K562 (cell line): ENCODE results near the gene RBSN. TPM values are rescaled to one million over a fixed set of nuclear protein-coding genes. Genes with fewer than 3 reads are reported as not detected.

Experiments
- CCAR2 ChIP-seq: fragments of 200-400 bp; formaldehyde crosslinking; IDR thresholded peaks from 2 replicates; pipeline ENCODE4 v1.6.1; 2017; ENCODE audit warnings: mild to moderate bottlenecking, low read depth, low read length
- CCNT2 ChIP-seq: IDR thresholded peaks from 2 replicates; pipeline ENCODE4 v1.6.1; 2011; ENCODE audit warnings: borderline replicate concordance, low read depth, mild to moderate bottlenecking, moderate library complexity, mixed read lengths, low read length; ENCODE audit not compliant: insufficient read length; ENCODE audit errors: extremely low read depth
- E2F3 ChIP-seq: fragments of 250-450 bp; sonication (Bioruptor Pico); IDR thresholded peaks from 2 replicates; pipeline ENCODE4 v1.4.0; 2020; ENCODE audit warnings: mild to moderate bottlenecking
- IRF2 ChIP-seq: sonication (generic); formaldehyde crosslinking; IDR thresholded peaks from 2 replicates; pipeline ENCODE4 v1.8.1; 2022; ENCODE audit warnings: mild to moderate bottlenecking, missing genetic modification reagents
- NFIC ChIP-seq: fragments of 450-650 bp; IDR thresholded peaks from 2 replicates; pipeline ENCODE4 v1.6.1; 2017; ENCODE audit warnings: mild to moderate bottlenecking, inconsistent platforms
- PTBP1 ChIP-seq: fragments of 200-400 bp; formaldehyde crosslinking; IDR thresholded peaks from 2 replicates; pipeline ENCODE4 v1.6.1; 2017; ENCODE audit warnings: low read depth, low read length
- ZFX ChIP-seq: sonication (generic); formaldehyde crosslinking; IDR thresholded peaks from 2 replicates; pipeline ENCODE4 v1.8.0; 2022; ENCODE audit warnings: mild to moderate bottlenecking, missing genetic modification reagents, moderate library complexity
- polyA plus RNA-seq, 8 experiments: library from polyadenylated mRNA; depleted of rRNA in 4 of 8; stranded (reverse) in 5 of 8; unstranded in 3 of 8; fragments of >200 nt; fragmentation: Nextera tagmentation in 2 of 8; fragmentation: Illumina TruSeq in 1 of 8; extraction: Ambion mirVana in 2 of 8; extraction: Trizol in 1 of 8; gene quantifications; 2 replicates each; pipeline versions ENCODE4 v1.2.1 to v1.2.3, GENCODE V29; 2011 to 2014; ENCODE audit warnings: inconsistent platforms in 1 of 8, missing spikeins in 1 of 8
- total RNA-seq, 7 experiments: library from RNA; depleted of rRNA in 6 of 7; stranded (reverse); fragments of >200 nt in 6 of 7; fragmentation: Illumina TruSeq in 2 of 7; extraction: Trizol in 2 of 7; gene quantifications; 2 replicates each; pipeline versions ENCODE4 v1.2.1 to v1.2.3, GENCODE V29; 2011 to 2021; ENCODE audit warnings: low replicate concordance in 1 of 7
- TF ChIP-seq, protein P1 (sequence below): sonication (generic); formaldehyde crosslinking; IDR thresholded peaks from 2 replicates; pipeline ENCODE4 v1.8.0; 2022; ENCODE audit warnings: mild to moderate bottlenecking, missing genetic modification reagents
- TF ChIP-seq, protein P2 (sequence below): fragments of 250-450 bp; sonication (Bioruptor Pico); IDR thresholded peaks from 2 replicates; pipeline ENCODE4 v1.5.0; 2021
- TF ChIP-seq, protein P3 (sequence below): fragments of 250-450 bp; sonication (Bioruptor Pico); IDR thresholded peaks from 2 replicates; pipeline ENCODE4 v1.5.0; 2021; ENCODE audit warnings: mild to moderate bottlenecking, borderline replicate concordance
- TF ChIP-seq, protein P4 (sequence below): fragments of 250-450 bp; sonication (Bioruptor Pico); IDR thresholded peaks from 2 replicates; pipeline ENCODE4 v1.4.0; 2020; ENCODE audit warnings: mild to moderate bottlenecking, moderate library complexity
- TF ChIP-seq, protein P5 (sequence below), 2 experiments: IDR thresholded peaks; 2 replicates each; pipeline ENCODE4 v1.6.1; 2011; ENCODE audit warnings: borderline replicate concordance in 1 of 2, control low read depth in 1 of 2, low read depth in 1 of 2, low read length in 1 of 2, mild to moderate bottlenecking in 1 of 2, mixed read lengths in 1 of 2, moderate library complexity in 1 of 2; ENCODE audit not compliant: insufficient read depth in 1 of 2, insufficient read length in 1 of 2, poor library complexity in 1 of 2, severe bottlenecking in 1 of 2; ENCODE audit errors: extremely low read depth in 1 of 2
- TF ChIP-seq, protein P6 (sequence below): sonication (generic); formaldehyde crosslinking; IDR thresholded peaks from 2 replicates; pipeline ENCODE4 v1.8.1; 2023; ENCODE audit warnings: mild to moderate bottlenecking, missing genetic modification reagents, moderate library complexity

RBSN gene
- total and polyA plus RNA-seq, 9 of the 15 experiments (the other 6 are each of a cell fraction or from before 2014, with no cell fraction given) = 2.9 to 19.6 (median 15.0) TPM

DNA sequence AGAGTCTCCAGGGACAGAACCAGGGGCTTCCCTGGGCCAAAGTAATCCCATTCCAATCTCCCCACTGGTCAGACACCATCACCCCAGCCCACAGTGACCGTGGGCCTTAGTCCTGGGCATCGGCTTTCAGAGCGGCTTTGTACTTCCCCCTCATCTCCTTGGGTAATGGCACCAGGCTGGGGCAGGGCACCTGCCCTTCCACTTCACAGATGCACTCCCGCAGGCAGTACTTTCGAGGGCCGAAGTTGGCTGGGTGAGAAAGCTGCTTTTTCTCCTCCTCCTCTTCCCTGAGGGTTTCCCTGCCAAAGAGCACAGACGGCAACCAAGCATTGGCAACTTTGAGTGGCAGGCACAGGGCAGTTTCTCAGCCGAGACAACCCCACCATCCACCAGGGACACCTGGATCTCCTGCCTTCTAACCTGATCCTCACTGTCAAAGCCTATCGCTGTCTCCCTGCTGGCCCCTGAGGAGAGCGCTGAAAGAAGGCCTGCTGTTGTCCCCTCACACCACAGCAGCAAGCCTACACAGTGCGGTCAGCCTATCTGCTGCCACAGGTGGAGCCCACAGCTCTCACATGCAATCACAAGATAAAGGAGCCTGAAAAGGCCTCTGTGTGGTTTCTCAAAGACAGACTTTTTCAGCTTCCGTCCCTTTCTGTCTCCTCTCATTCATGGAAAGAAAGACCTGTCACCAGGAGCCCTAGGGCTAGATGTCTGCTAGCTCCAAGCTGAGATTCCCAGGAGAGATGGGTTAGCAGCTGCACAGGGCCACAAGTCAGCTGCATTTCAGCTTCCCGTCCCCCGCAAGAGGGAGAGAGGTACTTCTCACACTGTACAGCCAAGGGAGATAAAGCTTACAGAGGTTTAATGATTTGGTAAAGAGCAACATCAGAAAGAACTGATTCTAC, 46.4 kb downstream of the RBSN start (continued):
- TF ChIP-seq, protein P1, sequence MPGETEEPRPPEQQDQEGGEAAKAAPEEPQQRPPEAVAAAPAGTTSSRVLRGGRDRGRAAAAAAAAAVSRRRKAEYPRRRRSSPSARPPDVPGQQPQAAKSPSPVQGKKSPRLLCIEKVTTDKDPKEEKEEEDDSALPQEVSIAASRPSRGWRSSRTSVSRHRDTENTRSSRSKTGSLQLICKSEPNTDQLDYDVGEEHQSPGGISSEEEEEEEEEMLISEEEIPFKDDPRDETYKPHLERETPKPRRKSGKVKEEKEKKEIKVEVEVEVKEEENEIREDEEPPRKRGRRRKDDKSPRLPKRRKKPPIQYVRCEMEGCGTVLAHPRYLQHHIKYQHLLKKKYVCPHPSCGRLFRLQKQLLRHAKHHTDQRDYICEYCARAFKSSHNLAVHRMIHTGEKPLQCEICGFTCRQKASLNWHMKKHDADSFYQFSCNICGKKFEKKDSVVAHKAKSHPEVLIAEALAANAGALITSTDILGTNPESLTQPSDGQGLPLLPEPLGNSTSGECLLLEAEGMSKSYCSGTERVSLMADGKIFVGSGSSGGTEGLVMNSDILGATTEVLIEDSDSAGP (CRISPR knock-in tag) = no peak
- TF ChIP-seq PTBP1 (peak; percentile 88; the same call in 1 of the 2 replicates), CCNT2 (peak; percentile 92), IRF2 (no peak), ZFX (peak; percentile 60), E2F3 (CRISPR knock-in tag) (no peak), CCAR2 (no peak), NFIC (peak; percentile 96)
- TF ChIP-seq, protein P2, sequence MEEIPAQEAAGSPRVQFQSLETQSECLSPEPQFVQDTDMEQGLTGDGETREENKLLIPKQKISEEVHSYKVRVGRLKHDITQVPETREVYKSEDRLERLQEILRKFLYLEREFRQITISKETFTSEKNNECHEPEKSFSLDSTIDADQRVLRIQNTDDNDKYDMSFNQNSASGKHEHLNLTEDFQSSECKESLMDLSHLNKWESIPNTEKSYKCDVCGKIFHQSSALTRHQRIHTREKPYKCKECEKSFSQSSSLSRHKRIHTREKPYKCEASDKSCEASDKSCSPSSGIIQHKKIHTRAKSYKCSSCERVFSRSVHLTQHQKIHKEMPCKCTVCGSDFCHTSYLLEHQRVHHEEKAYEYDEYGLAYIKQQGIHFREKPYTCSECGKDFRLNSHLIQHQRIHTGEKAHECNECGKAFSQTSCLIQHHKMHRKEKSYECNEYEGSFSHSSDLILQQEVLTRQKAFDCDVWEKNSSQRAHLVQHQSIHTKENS = no peak
- TF ChIP-seq, protein P3, sequence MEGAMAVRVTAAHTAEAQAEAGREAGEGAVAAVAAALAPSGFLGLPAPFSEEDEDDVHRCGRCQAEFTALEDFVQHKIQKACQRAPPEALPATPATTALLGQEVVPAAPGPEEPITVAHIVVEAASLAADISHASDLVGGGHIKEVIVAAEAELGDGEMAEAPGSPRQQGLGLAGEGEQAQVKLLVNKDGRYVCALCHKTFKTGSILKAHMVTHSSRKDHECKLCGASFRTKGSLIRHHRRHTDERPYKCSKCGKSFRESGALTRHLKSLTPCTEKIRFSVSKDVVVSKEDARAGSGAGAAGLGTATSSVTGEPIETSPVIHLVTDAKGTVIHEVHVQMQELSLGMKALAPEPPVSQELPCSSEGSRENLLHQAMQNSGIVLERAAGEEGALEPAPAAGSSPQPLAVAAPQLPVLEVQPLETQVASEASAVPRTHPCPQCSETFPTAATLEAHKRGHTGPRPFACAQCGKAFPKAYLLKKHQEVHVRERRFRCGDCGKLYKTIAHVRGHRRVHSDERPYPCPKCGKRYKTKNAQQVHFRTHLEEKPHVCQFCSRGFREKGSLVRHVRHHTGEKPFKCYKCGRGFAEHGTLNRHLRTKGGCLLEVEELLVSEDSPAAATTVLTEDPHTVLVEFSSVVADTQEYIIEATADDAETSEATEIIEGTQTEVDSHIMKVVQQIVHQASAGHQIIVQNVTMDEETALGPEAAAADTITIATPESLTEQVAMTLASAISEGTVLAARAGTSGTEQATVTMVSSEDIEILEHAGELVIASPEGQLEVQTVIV (CRISPR knock-in tag) = no peak
- TF ChIP-seq, protein P4, sequence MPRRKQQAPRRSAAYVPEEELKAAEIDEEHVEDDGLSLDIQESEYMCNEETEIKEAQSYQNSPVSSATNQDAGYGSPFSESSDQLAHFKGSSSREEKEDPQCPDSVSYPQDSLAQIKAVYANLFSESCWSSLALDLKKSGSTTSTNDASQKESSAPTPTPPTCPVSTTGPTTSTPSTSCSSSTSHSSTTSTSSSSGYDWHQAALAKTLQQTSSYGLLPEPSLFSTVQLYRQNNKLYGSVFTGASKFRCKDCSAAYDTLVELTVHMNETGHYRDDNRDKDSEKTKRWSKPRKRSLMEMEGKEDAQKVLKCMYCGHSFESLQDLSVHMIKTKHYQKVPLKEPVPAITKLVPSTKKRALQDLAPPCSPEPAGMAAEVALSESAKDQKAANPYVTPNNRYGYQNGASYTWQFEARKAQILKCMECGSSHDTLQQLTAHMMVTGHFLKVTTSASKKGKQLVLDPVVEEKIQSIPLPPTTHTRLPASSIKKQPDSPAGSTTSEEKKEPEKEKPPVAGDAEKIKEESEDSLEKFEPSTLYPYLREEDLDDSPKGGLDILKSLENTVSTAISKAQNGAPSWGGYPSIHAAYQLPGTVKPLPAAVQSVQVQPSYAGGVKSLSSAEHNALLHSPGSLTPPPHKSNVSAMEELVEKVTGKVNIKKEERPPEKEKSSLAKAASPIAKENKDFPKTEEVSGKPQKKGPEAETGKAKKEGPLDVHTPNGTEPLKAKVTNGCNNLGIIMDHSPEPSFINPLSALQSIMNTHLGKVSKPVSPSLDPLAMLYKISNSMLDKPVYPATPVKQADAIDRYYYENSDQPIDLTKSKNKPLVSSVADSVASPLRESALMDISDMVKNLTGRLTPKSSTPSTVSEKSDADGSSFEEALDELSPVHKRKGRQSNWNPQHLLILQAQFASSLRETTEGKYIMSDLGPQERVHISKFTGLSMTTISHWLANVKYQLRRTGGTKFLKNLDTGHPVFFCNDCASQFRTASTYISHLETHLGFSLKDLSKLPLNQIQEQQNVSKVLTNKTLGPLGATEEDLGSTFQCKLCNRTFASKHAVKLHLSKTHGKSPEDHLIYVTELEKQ (CRISPR knock-in tag) = no peak
- TF ChIP-seq, protein P5, sequence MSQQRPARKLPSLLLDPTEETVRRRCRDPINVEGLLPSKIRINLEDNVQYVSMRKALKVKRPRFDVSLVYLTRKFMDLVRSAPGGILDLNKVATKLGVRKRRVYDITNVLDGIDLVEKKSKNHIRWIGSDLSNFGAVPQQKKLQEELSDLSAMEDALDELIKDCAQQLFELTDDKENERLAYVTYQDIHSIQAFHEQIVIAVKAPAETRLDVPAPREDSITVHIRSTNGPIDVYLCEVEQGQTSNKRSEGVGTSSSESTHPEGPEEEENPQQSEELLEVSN (IDR thresholded peaks at IDR 0.05; ENCODE audit: borderline replicate concordance in 1 of 2, extremely low read depth in 1 of 2, insufficient read depth in 1 of 2, insufficient read length in 1 of 2, low read depth in 1 of 2, low read length in 1 of 2, poor library complexity in 1 of 2, severe bottlenecking in 1 of 2) = no peak
- TF ChIP-seq, protein P6, sequence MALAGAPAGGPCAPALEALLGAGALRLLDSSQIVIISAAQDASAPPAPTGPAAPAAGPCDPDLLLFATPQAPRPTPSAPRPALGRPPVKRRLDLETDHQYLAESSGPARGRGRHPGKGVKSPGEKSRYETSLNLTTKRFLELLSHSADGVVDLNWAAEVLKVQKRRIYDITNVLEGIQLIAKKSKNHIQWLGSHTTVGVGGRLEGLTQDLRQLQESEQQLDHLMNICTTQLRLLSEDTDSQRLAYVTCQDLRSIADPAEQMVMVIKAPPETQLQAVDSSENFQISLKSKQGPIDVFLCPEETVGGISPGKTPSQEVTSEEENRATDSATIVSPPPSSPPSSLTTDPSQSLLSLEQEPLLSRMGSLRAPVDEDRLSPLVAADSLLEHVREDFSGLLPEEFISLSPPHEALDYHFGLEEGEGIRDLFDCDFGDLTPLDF (CRISPR knock-in tag) = no peak; the same call in 1 of the 2 replicates
